Measurements from ENCODE around the gene PROM2. TPM values are rescaled to one million over a fixed set of nuclear protein-coding genes. Genes with fewer than 3 reads are reported as not detected.

The PROM2 gene
- total RNA-seq, 1 experiment from 2014 or later, result 64.2 TPM

DNA sequence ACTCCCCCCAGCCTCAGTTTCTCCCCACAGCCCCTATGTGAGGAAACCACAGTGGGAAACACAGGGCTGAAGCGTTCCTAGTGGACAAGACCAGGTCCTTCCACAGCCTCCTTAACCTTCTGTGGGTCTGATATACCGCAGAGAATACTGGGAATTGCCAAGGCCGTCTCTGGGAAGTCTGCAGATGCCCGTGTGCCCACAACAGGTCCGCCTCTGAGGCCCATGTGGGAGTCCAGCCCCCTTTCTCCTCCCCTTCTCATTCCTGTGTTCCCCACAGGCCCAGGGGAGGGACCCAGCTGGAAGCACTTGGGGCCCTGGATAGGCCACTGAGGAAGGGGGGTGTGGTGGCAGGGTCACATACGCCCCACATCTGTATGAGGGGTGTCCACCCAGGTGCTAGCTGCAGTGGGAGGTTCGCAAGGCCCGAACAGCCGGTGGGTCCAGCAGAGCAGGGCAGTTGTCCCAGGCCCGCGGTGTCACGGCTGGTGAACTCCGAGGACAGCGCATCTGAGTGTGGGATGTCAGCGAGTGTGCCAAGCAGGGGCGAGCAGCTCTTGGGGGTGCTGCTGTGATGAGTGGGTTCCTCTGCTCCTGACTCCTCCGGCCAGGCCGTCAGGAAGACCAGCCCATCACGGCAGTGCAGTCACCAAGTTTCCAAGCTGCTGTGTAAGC is 20.5 kb downstream of the PROM2 start:
- Histone ChIP-seq H3K79me2 (ENCODE audit: low read length) (no peaks in the 10 kb centered on the region), H3K4me3 (ENCODE audit: low read length) (no peak overlapping the region), H3K9me2 (replicated peaks; ENCODE audit: low read length) (no peaks in the 10 kb centered on the region), H3K27ac (ENCODE audit: low read length) (no peak overlapping the region), H2AFZ (ENCODE audit: low read length) (no peak overlapping the region), H3K9ac (ENCODE audit: low read length) (no peak overlapping the region), H3K36me3 (ENCODE audit: low read depth, low read length) (peaks cover 17% of the 10 kb centered on the region), H3F3A (ENCODE audit: low read length, unreplicated experiment) (peaks cover 4% of the 10 kb centered on the region), H3K4me2 (ENCODE audit: low read length) (no peak overlapping the region), H4K20me1 (ENCODE audit: low read length) (no peaks in the 10 kb centered on the region), H3K27me3 (ENCODE audit: low read length) (no peaks in the 10 kb centered on the region), H3K9me3 (ENCODE audit: low read length) (no peaks in the 10 kb centered on the region), H3K4me1 (ENCODE audit: insufficient read depth, low read length) (peaks cover 33% of the 10 kb centered on the region)
- intact Hi-C loops (cut with micrococcal nuclease), result no loop called here
- ChIA-PET CTCF (no interaction called here), POLR2A (ENCODE audit: unreplicated experiment) (no interaction called here)
- TF ChIP-seq EZH2phosphoT487 (IDR thresholded peaks at IDR 0.05; ENCODE audit: borderline replicate concordance, low read length) (no peak), EZH2 (IDR thresholded peaks at IDR 0.05; ENCODE audit: low read length, unreplicated experiment) (no peak)
- TF ChIP-seq, protein P1, sequence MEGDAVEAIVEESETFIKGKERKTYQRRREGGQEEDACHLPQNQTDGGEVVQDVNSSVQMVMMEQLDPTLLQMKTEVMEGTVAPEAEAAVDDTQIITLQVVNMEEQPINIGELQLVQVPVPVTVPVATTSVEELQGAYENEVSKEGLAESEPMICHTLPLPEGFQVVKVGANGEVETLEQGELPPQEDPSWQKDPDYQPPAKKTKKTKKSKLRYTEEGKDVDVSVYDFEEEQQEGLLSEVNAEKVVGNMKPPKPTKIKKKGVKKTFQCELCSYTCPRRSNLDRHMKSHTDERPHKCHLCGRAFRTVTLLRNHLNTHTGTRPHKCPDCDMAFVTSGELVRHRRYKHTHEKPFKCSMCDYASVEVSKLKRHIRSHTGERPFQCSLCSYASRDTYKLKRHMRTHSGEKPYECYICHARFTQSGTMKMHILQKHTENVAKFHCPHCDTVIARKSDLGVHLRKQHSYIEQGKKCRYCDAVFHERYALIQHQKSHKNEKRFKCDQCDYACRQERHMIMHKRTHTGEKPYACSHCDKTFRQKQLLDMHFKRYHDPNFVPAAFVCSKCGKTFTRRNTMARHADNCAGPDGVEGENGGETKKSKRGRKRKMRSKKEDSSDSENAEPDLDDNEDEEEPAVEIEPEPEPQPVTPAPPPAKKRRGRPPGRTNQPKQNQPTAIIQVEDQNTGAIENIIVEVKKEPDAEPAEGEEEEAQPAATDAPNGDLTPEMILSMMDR (conservative IDR thresholded peaks at IDR 0.05; ENCODE audit: low read depth, low read length), result no peak
- BruUV-seq (replicated peaks), result no TSS peak
- DNase-seq, result no peak
- no peak for ATAC-seq

DNA sequence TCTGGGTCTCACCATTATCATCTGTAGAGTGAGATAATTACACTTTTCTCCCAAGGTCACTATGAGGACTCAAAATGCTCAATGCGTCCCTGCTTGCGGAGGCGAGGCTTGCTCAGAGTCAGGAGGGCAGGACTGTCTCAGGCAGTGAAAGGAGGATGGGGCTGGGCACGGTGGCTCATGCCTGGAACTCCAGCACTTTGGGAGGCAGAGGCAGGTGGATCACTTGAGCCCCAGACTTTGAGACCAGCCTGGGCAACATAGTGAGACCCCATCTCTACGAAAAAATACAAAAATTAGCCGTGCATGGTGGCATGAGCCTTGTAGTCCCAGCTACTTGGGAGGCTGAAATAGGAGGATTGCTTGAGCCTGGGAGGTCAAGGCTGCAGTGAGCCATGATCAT is 21.1 kb downstream of the PROM2 start:
- TF ChIP-seq, protein P1 (conservative IDR thresholded peaks at IDR 0.05; ENCODE audit: low read depth, low read length), result no peak
- TF ChIP-seq EZH2 (IDR thresholded peaks at IDR 0.05; ENCODE audit: low read length, unreplicated experiment) (no peak), EZH2phosphoT487 (IDR thresholded peaks at IDR 0.05; ENCODE audit: borderline replicate concordance, low read length) (no peak)
- Histone ChIP-seq H4K20me1 (ENCODE audit: low read length) (no peaks in the 10 kb centered on the region), H3K4me3 (ENCODE audit: low read length) (no peak overlapping the region), H3K27me3 (ENCODE audit: low read length) (no peaks in the 10 kb centered on the region), H3K9ac (ENCODE audit: low read length) (no peak overlapping the region), H3K4me2 (ENCODE audit: low read length) (no peak overlapping the region), H3K36me3 (ENCODE audit: low read depth, low read length) (peaks cover 10% of the 10 kb centered on the region), H3K4me1 (ENCODE audit: insufficient read depth, low read length) (peaks cover 33% of the 10 kb centered on the region), H3K27ac (ENCODE audit: low read length) (no peak overlapping the region), H3K9me3 (ENCODE audit: low read length) (no peaks in the 10 kb centered on the region), H3K9me2 (replicated peaks; ENCODE audit: low read length) (no peaks in the 10 kb centered on the region), H3F3A (ENCODE audit: low read length, unreplicated experiment) (peaks cover 4% of the 10 kb centered on the region), H2AFZ (ENCODE audit: low read length) (no peak overlapping the region), H3K79me2 (ENCODE audit: low read length) (no peaks in the 10 kb centered on the region)
- no TSS peak for BruUV-seq (replicated peaks)
- ChIA-PET POLR2A (ENCODE audit: unreplicated experiment) (no interaction called here), CTCF (no interaction called here)
- no peak for DNase-seq
- intact Hi-C loops (cut with micrococcal nuclease), result no loop called here
- ATAC-seq, result no peak

DNA sequence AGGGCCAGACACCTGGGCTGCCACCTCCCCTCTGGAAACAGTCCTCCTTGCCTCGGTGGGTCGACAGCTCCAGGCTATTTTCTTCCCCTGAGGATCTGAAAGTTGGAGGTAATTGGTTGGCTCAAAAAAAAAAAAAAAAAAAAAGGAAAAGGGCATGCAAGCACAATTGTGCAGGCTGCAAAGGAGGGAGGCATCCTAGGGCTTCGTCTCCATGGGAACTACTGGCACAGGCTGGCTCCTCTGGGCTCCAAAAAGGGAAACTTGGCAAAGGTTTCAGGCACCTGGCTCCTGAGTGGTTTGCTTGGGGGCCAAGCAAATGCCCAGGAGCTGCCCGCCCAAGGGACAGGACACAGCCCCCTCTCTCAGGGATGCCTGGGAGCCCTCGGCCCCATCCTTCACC is 21.8 kb downstream of the PROM2 start:
- Histone ChIP-seq H3K4me3 (ENCODE audit: low read length) (no peak overlapping the region), H2AFZ (ENCODE audit: low read length) (no peak overlapping the region), H3K9ac (ENCODE audit: low read length) (no peak overlapping the region), H3K4me2 (ENCODE audit: low read length) (no peak overlapping the region), H3K27me3 (ENCODE audit: low read length) (no peaks in the 10 kb centered on the region), H3K9me3 (ENCODE audit: low read length) (no peaks in the 10 kb centered on the region), H3F3A (ENCODE audit: low read length, unreplicated experiment) (peaks cover 4% of the 10 kb centered on the region), H4K20me1 (ENCODE audit: low read length) (no peaks in the 10 kb centered on the region), H3K36me3 (ENCODE audit: low read depth, low read length) (peaks cover 5% of the 10 kb centered on the region), H3K79me2 (ENCODE audit: low read length) (no peaks in the 10 kb centered on the region), H3K27ac (ENCODE audit: low read length) (no peak overlapping the region), H3K4me1 (ENCODE audit: insufficient read depth, low read length) (peaks cover 33% of the 10 kb centered on the region), H3K9me2 (replicated peaks; ENCODE audit: low read length) (no peaks in the 10 kb centered on the region)
- intact Hi-C loops (cut with micrococcal nuclease), result no loop called here
- TF ChIP-seq EZH2phosphoT487 (IDR thresholded peaks at IDR 0.05; ENCODE audit: borderline replicate concordance, low read length) (no peak), EZH2 (IDR thresholded peaks at IDR 0.05; ENCODE audit: low read length, unreplicated experiment) (no peak)
- TF ChIP-seq, protein P1 (conservative IDR thresholded peaks at IDR 0.05; ENCODE audit: low read depth, low read length), result no peak
- ATAC-seq, result no peak
- ChIA-PET POLR2A (ENCODE audit: unreplicated experiment) (no interaction called here), CTCF (no interaction called here)
- DNase-seq, result no peak
- BruUV-seq (replicated peaks), result no TSS peak

Measured in PC-3 (cell line).